HG03025 (cell line): ENCODE data around the gene TRIO.

Experiments
- ATAC-seq: cut with Tn5 transposase; IDR thresholded peaks from one replicate; pipeline ENCODE4 v1.9.1; 2021; ENCODE audit warnings: mild to moderate bottlenecking, moderate library complexity; ENCODE audit not compliant: unreplicated experiment, low FRiP score

TRIO gene

DNA sequence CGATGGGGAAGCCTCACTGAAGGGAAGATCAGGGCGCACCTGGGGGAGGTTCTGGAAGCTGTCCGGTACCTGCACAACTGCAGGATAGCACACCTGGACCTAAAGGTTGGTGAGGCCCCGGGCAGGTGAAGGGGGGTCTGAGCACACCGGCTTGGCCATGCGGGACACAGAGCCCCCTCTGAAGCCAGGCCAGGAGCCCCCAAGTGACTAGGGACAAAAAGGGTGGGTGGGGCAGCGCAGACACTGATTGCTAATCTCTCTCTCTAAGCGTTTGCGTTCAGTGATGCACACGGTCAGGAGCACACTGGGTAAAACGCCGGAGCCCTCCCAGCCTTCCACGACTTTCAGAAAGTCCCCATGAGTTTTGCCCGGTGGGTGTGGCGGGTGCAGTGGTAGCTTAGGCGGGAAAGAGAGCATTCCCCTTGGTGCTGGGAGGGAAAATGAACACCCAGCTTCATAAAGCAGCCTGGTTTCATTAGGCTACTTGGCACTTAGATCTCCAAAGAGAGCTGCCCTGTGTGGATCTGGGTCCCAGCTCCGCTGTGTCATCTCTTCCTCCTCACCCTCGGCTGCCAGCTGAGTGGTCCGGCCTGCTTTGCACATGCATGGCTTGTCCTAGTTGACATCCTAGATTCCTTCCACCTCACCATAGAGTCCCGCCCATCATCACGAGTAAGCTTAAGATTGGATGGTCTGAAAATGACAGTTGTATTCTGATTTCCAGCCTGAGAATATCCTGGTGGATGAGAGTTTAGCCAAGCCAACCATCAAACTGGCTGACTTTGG, 364.2 kb downstream of the TRIO start:
- ATAC-seq, result no peak

DNA sequence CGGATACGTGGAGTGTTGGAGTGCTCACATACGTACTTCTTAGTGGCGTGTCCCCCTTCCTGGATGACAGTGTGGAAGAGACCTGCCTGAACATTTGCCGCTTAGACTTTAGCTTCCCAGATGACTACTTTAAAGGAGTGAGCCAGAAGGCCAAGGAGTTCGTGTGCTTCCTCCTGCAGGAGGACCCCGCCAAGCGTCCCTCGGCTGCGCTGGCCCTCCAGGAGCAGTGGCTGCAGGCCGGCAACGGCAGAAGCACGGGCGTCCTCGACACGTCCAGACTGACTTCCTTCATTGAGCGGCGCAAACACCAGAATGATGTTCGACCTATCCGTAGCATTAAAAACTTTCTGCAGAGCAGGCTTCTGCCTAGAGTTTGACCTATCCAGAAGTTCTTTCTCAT, 364.9 kb downstream of the TRIO start:
- no peak for ATAC-seq

DNA sequence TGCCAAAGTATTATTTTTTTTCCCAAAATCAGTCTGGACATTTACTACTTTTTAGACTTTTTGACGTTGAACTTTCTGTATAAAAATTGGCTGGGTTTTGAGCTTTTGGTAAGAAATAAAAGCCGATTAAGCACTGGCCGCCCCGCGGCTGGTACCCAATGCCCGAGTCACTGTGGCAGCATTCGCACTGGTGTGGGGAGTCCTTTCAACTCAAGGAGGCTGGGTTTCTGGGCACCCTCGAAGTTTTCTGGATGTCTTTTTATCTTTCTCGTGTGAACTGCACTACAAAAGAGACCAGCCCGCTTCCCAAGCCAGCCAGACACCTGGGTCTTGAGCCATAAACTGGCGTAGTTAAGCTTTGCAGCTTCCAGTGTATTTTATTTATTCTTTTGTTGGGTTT, 366.4 kb downstream of the TRIO start:
- no peak for ATAC-seq

DNA sequence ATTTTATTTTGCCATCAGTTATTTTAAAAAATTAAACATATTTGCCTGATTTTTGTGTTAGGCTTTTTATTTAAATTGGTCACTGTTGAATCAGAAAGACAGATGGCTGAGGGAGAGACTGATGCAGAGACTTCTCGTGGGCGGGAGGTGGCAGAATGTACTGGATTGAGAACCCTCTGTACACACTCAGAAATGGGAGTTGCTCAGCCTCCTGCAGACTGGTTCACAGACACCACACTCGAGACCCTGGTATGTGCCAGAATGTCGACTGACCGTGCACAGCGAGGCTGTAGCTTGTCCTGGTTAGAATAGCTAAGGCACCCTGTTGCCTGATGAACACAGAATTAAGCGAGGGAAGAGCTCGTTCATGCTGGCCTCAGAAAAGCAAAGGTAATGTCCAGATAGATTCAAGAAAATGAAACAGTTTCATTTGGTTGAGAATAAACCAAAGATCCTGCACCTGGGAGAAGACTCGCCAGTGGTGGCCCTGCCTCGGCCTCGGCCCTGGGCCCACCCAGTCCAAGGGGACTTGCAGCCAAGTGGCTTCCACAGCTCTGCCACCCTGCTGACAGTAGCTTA, 367.1 kb downstream of the TRIO start:
- ATAC-seq, result no peak

DNA sequence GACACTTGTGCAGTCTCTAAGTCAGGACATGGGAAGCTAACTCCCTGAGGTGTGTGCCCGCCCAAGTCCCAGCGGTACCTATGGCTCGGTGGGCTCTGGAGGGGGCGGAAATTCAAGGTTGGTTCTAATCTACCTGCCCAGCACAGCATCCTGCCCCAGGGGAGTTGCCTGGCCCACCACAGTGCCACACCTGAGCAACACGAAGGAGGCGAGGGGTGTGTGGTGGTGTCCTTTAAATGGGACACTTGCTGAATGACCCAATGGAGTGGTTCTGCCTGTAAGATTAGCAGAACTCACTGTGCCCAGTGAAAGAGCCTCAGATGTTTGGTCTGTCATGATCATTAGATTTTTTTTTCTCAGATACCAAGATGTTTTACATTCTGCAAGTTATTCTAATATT, 367.7 kb downstream of the TRIO start:
- ATAC-seq, result no peak

DNA sequence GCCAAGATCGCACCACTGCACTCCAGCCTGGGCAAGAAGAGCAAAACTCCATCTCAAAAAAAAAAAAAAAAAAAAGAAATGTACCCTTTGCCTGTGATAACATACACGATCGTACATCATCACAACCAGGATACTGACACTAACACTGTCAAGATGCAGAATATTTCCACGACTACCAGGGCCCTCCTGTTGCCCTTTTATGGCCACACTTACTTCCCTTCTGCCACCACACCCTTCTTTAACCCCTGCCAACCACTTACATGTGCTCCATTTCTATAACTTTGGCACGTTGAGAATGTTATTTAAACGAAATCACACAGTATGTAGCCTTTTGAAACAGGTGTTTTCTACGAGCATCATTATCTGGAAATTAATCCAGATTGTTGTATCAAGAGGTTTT, 369.4 kb downstream of the TRIO start:
- ATAC-seq, result no peak

DNA sequence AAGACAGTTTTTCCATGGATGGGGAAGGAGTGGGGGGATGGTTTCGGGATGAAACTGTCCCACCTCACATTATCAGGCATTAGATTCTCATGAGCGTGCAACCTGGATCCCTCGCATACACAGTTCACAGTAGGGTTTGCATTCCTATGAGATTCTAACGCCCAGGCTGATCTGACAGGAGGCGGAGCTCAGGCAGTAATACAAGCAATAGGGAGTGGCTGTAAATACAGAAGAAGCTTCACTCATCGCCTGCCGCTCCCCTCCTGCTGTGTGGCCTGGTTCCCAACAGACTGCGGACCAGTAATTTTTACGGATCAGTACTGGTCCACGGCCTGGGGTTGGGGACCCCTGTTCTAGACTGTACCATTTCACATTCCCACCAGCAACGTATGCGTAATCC, 370.1 kb downstream of the TRIO start:
- ATAC-seq, result no peak

DNA sequence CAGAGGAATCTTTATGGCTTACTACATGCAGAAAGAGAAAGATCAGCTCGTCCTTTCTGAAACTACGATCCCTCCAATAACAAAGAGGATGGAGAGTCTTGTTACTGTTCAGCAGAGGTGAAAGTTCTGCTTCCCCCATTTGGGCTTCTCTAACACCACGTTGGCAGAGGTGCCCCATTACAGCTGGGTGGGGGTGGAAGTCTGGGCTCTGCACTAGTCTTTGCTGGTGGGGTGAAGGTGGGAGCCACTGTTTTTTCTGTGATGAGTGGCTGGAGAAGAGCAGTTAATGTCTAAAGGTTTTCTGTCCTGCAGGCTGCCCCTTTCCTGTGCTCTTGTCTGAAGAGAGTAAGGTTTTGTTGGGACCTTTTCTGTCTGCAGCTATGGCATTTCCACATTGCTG, 373.8 kb downstream of the TRIO start:
- no peak for ATAC-seq

DNA sequence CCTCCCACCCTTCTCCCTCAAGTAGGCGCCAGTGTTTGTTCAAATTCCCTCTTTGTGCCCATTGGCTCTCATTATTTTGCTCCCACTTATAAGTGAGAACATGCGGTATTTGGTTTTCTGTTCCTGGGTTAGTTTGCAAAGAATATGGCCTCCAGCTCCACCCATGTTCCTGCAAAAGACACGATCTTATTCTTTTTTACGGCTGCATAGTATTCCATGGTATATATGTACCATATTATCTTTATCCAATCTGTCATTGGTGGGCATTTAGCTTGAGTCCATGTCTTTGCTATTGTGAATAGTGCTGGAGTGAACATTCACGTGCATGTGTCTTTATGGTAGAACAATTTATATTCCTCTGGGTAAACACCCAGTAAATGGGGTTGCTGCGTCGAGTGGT, 375.5 kb downstream of the TRIO start:
- no peak for ATAC-seq

DNA sequence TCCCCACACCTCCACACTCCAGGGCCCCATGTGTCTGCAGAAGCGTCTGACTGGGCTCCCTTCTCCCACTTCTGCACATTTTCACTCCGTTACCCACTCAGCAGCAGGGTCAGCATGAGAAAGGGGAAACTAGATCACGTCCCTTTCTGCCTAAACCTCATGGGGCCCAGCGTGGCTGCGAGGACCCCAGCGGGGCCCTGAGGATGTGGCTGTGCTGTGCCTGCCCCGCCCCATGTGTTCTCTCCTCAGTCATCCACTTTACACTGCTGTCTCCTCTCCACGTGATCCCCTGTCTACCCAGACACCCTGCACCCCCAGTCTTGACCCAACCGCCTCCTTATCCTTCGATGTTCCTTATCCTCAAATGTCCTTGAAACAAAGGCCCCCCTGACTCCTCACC, 378.6 kb downstream of the TRIO start:
- ATAC-seq, result no peak

DNA sequence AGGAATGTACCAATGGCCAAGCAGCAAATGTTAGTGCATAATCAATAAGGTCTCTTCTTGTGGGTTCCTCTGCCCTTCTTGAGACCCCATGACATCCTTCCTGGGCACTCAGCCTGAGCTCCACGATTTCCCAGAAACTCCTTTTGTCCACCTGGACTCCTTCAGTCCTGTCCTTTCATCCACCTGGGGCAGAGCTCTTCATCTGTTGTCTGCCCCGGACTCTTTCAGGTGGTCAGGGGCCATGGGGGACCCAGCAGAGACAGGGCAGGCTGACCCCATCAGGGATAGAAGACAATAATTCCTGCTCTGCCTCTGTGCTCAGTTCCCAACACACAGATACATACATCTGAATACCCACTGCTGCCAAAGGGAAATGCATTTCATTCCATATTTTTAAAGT, 379.6 kb downstream of the TRIO start:
- ATAC-seq, result no peak

DNA sequence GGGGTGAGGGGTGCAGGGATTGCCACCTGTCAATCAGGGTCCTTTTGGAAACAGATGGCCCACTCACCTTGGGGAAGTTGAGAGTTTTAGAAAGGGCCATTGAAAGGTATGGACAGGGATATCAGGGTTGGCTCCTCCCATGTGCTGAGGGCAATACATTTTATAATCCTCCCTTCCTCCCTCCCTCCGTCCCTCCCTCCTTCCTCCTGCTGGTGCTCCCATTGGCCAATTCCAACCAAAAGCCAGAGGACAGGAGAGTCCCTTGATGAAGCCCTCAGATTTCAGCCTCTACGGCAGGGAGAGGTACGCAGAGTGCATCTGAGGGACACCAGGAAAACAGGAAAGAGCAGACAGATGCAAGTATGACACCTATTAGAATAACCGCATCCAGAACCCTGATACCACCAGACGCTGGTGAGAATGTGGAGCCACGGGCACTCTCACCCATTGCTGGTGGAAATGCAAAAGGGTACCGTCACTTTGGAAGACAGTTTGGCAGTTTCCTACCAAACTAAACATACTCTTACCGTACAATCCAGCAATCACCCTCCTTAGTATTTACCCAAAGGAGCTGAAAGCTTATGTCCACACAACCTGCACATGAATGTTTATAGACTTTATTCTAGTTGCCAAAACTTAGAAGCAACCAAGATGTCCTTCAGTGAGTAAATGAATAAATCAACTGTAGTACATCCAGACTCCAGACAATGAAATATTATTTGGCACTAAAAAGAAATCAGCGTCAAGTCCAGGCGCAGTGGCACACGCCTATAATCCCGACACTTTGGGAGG, 380.3 kb downstream of the TRIO start:
- ATAC-seq, result no peak

DNA sequence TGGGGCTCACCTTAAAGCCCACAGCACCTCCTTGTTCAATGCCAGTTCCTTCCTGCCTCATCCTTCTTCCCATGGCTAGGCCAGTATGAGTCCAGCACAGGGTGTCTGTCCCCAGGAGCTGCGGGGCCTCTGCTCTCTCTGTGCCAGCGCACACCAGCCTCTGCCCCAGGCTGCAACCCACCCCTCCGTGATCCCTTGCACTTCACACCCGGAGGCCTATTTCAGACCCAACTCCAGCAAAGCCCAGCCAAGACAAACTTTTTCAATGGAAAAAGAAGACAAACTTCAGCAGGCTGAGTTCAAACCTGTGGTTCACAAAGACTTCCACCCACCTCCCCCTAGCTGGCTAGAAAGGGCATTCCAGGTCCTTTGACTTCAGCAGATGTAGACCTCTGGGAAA, 382.3 kb downstream of the TRIO start:
- no peak for ATAC-seq

DNA sequence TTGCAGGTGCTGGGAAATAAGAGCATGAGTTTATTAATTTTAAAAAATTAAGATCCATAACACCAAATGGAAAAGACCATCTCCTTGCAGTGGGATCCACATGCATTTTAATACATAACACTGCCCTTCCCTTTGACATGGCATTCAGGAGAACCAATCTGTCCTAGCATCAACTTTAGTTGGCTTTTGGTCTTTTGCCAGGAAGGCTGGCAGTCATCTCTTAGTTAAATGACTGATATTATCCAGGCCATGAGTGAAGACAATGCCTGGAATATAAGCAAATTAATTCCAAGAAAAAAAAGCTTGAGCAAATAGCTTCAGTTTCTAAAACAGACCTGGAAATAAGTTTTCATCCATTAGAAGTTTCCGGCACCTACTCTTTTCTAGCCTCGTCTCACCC, 383.4 kb downstream of the TRIO start:
- no peak for ATAC-seq

DNA sequence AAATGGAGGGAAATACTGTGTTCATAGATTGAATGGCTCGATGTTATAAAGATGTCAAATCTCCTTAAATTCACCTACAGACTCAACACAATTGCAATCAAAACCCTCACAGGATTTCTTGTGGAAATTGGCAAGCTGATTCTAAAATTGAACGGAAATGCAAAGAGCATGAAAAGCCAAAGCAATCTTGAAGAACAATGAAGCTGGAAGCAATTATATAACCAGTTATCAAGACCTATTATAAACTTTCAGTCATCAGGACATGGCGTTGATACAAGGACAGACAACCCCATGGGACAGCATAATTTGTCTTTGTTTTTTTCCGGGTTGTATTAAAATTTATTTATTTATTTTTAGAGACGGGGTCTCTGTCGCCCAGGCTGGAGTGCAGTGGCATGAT, 385.0 kb downstream of the TRIO start:
- no peak for ATAC-seq

DNA sequence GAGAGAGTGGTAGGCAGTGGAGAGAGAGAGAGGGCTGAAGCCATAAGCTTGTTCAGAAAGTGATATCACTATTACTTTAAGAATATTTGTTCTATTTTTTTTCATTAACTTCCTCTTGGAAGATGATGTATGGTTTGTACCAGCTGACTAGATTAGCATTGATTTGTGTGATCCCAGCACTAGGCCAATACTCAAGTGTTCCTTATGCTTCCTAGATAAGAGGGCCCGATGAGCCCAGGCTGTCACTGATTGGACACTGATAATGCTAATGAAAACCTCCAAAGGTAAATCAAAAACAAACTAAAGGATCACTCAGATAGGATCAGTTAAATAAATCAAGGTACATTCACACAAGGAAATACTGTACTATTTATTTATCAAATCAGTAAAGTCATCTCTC, 385.8 kb downstream of the TRIO start:
- ATAC-seq, result no peak

DNA sequence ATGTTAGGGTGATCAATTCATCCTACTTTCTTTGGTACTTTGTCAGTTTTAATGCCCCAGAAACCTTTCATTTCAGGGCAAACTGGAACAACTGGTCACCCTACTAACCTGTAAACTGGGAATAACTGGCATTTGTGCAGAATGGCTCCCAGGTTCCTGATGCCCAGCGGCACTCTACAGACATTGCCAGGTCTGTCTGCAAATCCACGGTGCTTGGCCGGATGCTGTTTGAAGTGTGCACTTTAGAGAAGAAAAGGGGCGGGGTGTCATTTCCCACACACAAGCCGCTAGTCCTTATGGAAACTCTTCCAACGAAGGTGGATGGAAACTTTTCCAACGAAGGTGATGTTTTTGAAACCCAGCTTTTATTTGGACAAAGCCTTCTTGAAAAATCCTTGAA, 388.5 kb downstream of the TRIO start:
- no peak for ATAC-seq

DNA sequence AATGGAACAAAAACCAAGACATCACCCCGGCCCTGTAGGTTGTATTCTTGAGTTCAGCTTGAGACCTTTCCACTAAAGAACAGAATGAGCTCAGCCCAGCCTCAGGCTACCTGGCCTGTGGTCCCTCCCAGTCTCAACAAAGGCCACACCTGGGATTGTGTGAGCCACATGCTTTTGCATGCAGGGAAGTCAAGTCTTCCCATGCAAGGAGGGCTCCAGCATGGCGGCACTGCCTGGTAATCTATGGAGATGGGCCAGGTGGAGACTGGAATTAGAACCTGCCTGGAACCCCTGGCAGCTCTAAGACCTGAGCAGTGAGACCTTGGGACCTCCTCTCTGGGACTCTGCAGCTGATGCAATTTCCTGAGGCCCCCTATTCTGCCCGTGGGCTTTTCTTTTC, 389.0 kb downstream of the TRIO start:
- ATAC-seq, result no peak

DNA sequence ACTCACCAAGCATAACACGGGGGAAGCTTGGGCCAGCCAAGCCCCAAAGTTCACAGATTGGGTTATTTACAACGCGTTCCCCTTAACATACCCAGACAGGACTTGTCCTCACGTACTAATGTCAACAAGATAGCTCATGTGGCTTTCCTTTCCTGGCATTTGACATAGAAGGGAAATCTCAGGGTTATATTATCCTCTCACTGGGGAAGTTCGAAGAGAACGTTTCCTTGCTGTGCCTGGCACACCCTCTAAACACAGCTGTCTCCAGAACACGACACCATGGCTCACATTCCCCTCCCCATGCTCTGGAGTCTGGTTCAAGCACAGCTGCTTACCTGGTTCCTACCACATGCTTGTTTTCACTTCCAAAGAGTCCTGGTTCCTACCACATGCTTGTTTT, 391.6 kb downstream of the TRIO start:
- no peak for ATAC-seq

DNA sequence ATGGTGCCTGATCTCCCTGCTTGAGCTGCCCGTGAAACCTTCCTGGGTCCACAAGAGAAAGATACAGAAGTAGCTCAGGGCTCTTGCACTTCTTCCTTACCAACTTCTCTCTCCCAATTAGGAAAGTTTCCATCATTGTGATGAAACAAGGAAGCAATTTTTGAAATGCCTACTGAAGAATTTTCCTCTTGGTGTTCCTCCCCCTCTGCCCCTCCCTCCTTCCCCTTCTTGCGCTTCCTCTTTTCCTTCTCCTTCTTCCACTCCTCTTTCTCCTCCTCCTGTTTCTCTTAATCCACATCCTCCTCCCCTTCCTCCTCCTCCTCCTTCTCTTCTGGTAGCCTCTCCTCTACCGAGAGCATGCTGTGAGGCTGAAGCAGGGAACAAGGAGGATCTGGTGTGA, 402.2 kb downstream of the TRIO start:
- ATAC-seq, result no peak

DNA sequence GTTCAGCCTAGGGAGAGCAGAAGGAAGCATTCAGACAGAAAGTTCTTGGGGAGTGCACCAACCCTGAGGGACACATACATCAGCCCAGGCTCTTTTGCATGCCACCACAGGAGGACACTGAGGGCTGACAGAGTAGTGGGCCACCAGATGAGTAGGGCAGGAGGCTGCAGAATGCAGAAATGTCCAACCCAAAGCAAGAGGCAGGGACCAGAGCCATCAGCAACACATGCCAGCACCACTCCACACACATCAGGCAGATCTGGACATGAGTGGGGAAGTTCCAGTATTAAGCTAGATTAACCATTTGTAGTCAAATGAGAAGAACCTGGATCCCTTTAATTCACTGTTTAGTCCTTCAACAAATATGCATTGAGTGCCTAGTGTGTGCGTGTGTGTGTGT, 402.7 kb downstream of the TRIO start:
- ATAC-seq, result no peak

DNA sequence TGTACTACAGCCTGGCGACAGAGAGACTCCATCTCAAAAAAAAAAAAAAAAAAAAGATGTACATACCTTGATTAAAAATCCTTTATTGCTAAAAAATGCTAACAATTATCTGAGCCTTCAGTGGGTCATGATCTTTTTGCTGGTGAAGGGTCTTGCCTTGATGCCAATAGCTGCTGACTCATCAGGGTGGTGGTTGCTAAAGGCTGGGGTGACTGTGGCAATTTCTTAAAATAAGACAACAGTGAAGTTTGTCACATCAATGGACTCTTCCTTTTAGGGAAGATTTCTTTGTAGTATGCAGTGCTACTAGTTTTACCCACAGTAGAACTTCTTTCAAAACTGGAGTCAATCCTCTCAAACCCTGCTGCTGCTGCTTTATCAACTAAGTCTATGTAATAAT, 404.5 kb downstream of the TRIO start:
- no peak for ATAC-seq
